Parathyroid adenoma (tissue), 2 donors: ENCODE data around the gene NT5DC3.

Experiments used
- H2AFZ ChIP-seq: fragments of 300-600 bp; sonication (generic); one replicate; pipeline ENCODE4 v1.7.0; 2017; ENCODE audit warnings: antibody characterized with exemption, mild to moderate bottlenecking
- H3K27ac ChIP-seq: fragments of 300-600 bp; sonication (generic); one replicate; pipeline ENCODE4 v1.7.0; 2017
- H3K27me3 ChIP-seq: fragments of 300-600 bp; sonication (generic); one replicate; pipeline ENCODE4 v1.7.0; 2017; ENCODE audit warnings: low read length; ENCODE audit not compliant: control insufficient read depth, insufficient read depth
- H3K36me3 ChIP-seq: fragments of 300-600 bp; sonication (generic); one replicate; pipeline ENCODE4 v1.7.0; 2017; ENCODE audit warnings: low read length; ENCODE audit not compliant: control insufficient read depth, insufficient read depth
- H3K4me1 ChIP-seq: fragments of 300-600 bp; sonication (generic); one replicate; pipeline ENCODE4 v1.7.0; 2017; ENCODE audit warnings: control low read depth
- H3K4me2 ChIP-seq: fragments of 300-600 bp; sonication (generic); one replicate; pipeline ENCODE4 v1.7.0; 2017; ENCODE audit warnings: low read length
- H3K4me3 ChIP-seq: fragments of 300-600 bp; sonication (generic); one replicate; pipeline ENCODE4 v1.7.0; 2017; ENCODE audit warnings: low read depth, low read length
- H3K79me2 ChIP-seq: fragments of 300-600 bp; sonication (generic); one replicate; pipeline ENCODE4 v1.7.0; 2017; ENCODE audit warnings: control low read depth
- H3K9ac ChIP-seq: fragments of 300-600 bp; sonication (generic); one replicate; pipeline ENCODE4 v1.7.0; 2017; ENCODE audit warnings: mild to moderate bottlenecking
- H3K9me3 ChIP-seq: fragments of 300-600 bp; sonication (generic); one replicate; pipeline ENCODE4 v1.7.0; 2017; ENCODE audit warnings: low read length; ENCODE audit not compliant: control insufficient read depth
- CTCF ChIP-seq: fragments of 300-600 bp; sonication (generic); IDR thresholded peaks from one replicate; pipeline ENCODE4 v1.7.0; 2017; ENCODE audit warnings: antibody characterized with exemption, mild to moderate bottlenecking
- donor health status: primary hyperparathyroidism.

The NT5DC3 gene

GRCh38 chr12:103857164-103857563 lies 16.1 kb upstream of the NT5DC3 start:
- TF ChIP-seq CTCF: no peak
- Histone ChIP-seq H3K4me3 (no peak overlapping the region), H3K9ac (no peak overlapping the region), H3K79me2 (no peaks in the 10 kb centered on the region), H3K36me3 (no peaks in the 10 kb centered on the region), H3K4me2 (no peak overlapping the region), H3K27me3 (no peaks in the 10 kb centered on the region), H3K4me1 (no peaks in the 10 kb centered on the region), H2AFZ (no peak overlapping the region), H3K27ac (no peak overlapping the region), H3K9me3 (no peaks in the 10 kb centered on the region)

DNA sequence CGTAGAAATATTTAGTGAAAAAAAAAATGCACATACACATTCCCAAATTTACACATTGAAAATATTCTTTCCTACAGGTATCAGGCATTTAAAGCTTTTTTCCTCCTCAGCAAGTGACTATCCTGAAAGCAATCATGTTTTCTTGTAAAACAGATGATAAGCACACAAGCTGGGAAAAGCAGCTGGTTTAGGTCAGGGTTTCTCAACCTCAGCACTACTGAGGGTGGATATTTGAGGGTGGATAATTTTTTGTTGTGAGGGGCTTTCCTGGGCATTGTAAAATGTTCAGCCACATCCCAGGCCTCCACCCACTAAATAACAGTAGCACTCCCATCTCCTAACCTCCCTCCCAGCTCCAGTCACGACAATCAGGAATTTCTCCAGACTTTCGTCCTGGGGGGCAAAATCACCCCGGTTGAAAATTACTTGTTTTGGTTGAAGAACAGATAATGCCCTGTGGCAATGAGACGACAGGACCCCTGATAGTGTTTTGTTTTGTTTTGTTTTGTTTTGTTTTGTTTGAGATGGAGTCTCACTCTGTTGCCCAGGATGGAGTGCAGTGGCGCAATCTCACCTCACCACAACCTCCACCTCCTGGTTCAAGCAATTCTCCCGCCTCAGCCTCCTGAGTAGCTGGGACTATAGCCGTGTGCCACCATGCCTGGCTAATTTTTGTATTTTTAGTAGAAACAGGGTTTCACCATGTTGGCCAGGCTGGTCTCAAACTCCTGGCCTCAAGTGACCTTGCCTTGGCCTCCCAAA lies 15.0 kb upstream of the NT5DC3 start:
- Histone ChIP-seq H3K9ac (no peak overlapping the region), H2AFZ (no peak overlapping the region), H3K79me2 (no peaks in the 10 kb centered on the region), H3K27ac (no peak overlapping the region), H3K9me3 (no peaks in the 10 kb centered on the region), H3K4me1 (no peaks in the 10 kb centered on the region), H3K4me3 (no peak overlapping the region), H3K36me3 (no peaks in the 10 kb centered on the region), H3K4me2 (no peak overlapping the region), H3K27me3 (no peaks in the 10 kb centered on the region)
- no peak for TF ChIP-seq CTCF

DNA sequence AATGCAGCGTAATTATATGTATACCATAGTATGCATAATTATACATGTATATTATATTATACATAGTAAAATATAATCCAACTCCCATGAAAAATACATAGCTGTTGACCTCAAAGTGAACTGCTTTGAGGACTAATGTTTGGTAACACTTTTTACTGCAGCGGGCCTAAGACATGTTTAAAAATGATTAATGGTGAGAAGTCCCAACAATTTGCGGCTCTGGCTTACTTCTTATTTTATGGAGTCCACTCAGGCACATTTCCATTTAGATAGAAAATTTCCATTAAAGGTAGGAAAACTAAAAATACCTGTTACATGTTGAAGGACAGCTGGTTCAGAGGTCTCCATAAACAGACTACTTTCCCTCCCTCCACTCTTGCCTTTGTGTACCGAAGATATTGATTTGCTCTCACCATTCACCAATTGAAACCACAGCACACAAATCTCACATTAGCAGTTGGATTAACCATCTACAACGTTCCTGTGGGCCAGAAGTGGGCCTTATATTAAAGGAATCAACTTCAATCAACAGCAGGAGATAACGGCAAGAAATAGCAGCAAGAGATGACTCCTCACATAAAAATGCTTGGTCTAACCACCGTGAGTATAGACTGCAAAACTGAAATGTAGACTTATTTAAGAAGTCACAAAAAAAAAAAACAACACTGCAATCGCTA lies 14.1 kb upstream of the NT5DC3 start:
- Histone ChIP-seq H2AFZ (no peak overlapping the region), H3K9me3 (no peaks in the 10 kb centered on the region), H3K27me3 (no peaks in the 10 kb centered on the region), H3K79me2 (no peaks in the 10 kb centered on the region), H3K27ac (no peak overlapping the region), H3K4me2 (no peak overlapping the region), H3K9ac (no peak overlapping the region), H3K36me3 (no peaks in the 10 kb centered on the region), H3K4me1 (no peaks in the 10 kb centered on the region), H3K4me3 (no peak overlapping the region)
- no peak for TF ChIP-seq CTCF

- Histone ChIP-seq H2AFZ (no peak overlapping the region), H3K4me1 (no peaks in the 10 kb centered on the region), H3K9ac (no peak overlapping the region), H3K79me2 (no peaks in the 10 kb centered on the region), H3K27me3 (no peaks in the 10 kb centered on the region), H3K27ac (no peak overlapping the region), H3K4me3 (no peak overlapping the region), H3K36me3 (no peaks in the 10 kb centered on the region), H3K9me3 (no peaks in the 10 kb centered on the region), H3K4me2 (no peak overlapping the region)
- no peak for TF ChIP-seq CTCF
These were observed 13.4 kb upstream of the NT5DC3 start for GRCh38 chr12:103854372-103854973.
